GM21367 (cell line): ENCODE results near the gene IL6R.

ENCODE experiments used
- ATAC-seq: cut with Tn5 transposase; IDR thresholded peaks from one replicate; pipeline ENCODE4 v1.9.1; 2021; ENCODE audit not compliant: unreplicated experiment

IL6R gene

DNA sequence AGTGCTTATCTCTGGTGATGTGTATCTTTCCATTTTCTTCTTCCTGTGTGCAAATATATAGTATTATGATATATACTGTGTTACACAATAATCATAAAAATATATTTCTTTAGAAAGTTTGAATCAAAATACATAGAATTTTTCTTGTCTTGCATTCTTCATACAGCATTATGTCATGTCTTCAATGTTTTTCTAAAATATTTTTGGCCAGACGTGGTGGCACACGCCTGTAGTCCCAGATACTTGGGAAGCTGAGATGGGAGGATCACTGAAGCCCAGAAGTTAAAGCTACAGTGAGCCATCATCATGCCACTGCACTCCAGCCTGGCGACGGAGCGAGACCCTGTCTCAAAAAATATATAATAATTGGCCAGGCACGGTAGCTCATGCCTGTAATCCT, 41.6 kb downstream of the IL6R start:
- ATAC-seq, result no peak

DNA sequence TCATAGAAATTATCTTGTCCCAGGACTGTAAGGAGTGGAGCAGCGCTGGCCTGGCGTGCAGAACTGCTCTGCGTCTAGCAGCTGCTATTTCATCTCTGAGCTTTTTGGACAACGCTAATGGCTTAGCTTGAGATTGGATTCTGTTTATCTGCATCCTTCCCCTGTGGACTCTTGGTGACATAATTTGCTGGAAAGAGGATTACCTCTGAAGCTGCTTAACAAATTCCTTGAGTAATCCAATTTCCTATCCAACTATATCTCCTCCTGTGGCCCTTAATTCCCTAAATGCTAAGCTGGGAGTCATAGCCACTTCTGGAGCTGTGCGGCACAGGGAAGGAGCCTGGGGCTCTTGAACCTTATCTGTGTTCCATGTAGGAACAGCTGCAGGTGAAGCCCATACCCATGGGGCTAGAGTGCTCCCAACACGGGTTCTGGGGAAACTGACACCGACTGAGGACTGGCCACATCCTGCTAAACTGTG, 43.2 kb downstream of the IL6R start:
- no peak for ATAC-seq

DNA sequence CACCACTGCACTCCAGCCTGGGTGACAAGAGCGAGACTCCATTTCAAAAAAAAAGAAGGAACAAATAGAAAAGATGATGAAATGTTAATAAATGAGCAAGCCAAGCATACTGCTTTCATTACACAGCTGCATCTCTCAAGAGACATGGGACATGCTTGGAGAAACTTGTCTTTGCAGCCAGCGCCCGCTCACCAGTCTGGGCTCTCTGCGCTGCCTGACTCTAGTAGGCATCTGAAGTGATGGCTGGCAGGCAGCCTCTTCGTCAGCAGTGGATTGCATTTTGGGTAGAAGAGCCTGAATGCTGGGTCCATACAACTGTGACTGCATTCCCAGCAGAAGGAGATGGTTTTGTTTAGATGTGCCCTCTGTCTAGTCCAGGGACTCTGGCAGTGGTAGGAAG, 48.0 kb downstream of the IL6R start:
- no peak for ATAC-seq

DNA sequence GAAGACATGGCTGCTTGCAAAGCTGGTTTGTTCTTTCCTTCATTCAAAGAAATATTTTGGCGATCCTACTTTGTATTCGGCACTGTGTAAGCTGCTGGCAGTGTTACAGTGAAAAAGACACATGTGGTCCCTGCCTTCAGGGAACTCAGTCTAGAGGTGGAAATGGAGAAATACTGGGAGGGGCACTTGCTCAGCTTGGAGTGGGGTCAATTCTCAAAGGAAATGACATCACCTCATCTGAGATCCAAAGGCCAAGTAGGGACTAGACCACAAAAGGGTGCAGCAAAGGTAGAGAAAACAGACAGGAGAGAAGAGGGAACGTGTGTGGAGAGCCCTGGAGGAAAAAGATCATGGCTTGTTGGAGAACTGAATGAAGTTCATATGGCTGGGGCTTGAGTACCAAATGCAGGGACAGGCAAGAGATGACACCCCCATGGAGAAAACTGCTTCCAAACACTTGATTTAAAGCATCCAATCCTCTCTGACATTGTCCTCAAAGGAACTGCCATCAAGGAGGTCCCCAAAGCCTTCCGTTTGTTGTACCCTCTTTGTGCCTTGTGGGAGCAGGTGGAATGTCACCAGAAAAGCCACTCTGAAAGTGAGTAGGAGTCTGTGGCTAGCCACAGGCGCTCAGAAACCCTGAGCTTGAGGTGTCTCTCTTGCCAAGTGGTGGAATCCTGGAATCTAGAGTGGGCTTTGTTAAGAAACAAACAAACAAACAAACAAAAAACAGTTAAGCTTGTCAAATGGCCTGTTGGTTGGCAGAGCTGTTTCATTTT, 48.6 kb downstream of the IL6R start:
- ATAC-seq, result no peak

DNA sequence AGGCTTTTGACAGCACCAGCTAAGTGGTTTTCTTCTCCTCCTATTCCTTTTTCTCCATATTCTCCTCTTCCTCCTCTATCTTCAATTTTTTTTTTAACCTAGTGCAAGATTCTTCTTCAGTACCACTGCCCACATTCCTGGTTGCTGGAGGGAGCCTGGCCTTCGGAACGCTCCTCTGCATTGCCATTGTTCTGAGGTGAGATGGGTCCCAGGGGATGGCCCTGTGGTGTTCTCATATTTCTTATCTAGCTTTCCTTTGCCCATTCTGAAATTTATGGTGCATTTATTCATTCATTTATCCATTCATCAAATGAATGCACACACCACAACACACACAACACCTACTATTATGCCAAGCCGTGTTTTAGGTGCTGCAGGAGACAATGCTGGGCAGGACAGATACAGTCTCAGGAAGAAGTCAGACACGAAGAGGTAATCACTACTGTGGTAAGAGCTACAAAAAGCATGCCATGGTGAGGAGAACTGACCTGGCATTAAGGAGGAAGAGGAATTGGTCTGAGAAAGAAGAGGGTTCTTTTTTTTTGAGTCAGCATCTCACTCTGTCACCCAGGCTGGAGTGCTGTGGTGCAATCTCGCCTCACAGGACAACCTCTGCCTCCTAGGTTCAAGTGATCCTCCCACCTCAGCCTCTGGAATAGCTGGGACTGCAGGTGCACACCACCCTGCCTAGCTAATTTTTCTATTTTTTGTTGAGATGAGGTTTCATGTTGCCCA, 49.4 kb downstream of the IL6R start:
- ATAC-seq, result no peak

DNA sequence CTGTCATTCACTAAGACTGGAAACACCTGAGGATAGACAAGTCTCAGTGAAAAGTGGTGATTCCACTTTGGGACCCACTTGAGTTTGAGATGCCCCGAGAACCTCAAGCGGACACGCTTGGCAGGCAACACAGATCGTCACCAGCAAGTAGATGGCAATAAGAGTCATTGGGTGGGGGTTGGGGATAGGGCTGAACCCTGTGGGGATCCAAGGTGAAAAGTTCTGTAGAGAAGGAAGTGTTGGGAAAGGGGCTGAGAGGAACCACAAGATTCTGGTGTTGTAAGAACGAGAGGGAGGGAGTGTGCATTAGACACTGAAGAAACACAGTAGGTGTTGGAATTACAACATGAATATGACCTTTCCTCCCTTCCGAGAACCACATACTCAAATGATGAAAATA, 51.5 kb downstream of the IL6R start:
- ATAC-seq, result no peak

DNA sequence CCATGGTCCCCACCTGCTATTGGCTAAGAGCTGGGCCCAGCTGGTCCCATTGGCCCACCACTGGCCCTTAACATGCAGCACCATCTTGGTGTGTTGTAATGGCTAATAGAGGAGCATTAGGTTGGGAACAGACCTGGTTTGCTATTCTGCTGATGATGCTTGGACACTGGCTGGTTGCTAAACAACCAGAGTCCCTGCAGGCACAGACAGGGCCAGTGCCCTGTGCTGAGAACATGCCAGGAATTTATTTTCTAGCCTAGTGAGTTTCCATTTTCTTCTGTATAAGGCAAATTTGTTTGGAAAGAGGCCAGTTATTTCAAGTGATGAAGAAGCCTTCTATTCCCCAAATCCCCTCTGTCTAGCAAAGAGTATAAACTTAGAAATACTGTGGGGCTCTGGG, 53.9 kb downstream of the IL6R start:
- ATAC-seq, result no peak

DNA sequence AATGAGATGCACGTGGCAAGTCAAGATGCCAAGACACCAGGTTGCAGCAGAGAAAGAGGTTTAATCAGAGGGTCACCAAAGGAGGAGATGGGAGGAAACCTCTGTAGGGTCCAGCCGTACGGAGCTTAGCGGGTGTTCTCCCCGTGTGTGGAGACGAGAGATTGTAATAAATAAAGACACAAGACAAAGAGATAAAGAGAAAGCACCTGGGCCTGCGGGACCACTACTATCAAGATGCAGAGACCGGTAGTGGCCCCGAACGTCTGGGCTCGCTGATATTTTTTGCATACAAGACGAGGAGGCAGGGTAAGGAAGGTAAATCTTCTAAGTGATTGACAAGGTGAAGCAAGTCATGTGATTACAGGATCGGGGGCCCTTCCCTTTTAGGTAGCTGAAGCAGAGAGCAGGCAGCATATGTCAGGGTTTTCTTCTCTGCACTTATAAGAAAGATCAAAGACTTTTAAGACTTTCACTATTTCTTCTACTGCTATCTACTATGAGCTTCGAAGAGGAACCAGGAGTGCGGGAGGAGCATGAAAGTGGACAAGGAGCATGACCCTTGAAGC, 55.6 kb downstream of the IL6R start:
- no peak for ATAC-seq

DNA sequence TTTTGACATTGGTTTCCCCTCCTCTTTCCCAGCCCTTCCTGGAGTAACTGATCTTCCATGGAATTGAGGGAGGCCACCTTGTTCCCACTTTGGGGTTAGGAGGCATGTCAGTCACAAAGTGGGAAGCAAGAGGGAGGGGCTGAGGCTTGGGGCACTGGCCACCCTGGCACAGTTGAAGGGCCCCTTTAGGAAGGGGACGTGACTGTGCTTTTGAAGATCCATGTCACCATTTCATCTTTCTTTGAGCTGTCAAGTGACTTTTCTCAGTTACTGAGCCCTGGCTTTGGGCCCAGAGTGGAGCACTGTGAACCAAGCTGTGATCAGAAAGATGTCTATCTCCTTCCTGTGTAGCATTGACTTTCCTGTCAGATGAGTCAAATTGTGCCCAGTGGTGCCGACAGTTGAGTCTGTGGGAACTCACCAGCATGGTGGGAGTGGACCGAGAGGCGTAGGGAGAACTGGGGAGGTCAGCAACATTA, 58.4 kb downstream of the IL6R start:
- no peak for ATAC-seq

DNA sequence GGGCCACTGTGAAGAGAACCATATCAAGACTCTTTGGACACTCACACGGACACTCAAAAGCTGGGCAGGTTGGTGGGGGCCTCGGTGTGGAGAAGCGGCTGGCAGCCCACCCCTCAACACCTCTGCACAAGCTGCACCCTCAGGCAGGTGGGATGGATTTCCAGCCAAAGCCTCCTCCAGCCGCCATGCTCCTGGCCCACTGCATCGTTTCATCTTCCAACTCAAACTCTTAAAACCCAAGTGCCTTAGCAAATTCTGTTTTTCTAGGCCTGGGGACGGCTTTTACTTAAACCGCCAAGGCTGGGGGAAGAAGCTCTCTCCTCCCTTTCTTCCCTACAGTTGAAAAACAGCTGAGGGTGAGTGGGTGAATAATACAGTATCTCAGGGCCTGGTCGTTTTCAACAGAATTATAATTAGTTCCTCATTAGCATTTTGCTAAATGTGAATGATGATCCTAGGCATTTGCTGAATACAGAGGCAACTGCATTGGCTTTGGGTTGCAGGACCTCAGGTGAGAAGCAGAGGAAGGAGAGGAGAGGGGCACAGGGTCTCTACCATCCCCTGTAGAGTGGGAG, 60.6 kb downstream of the IL6R start:
- ATAC-seq, result no peak

DNA sequence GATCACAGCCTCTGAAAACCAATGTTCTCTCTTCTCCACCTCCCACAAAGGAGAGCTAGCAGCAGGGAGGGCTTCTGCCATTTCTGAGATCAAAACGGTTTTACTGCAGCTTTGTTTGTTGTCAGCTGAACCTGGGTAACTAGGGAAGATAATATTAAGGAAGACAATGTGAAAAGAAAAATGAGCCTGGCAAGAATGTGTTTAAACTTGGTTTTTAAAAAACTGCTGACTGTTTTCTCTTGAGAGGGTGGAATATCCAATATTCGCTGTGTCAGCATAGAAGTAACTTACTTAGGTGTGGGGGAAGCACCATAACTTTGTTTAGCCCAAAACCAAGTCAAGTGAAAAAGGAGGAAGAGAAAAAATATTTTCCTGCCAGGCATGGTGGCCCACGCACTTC, 61.1 kb downstream of the IL6R start:
- no peak for ATAC-seq

DNA sequence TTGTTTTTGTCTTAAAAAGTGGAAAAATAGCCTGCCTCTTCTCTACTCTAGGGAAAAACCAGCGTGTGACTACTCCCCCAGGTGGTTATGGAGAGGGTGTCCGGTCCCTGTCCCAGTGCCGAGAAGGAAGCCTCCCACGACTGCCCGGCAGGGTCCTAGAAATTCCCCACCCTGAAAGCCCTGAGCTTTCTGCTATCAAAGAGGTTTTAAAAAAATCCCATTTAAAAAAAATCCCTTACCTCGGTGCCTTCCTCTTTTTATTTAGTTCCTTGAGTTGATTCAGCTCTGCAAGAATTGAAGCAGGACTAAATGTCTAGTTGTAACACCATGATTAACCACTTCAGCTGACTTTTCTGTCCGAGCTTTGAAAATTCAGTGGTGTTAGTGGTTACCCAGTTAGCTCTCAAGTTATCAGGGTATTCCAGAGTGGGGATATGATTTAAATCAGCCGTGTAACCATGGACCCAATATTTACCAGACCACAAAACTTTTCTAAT, 61.8 kb downstream of the IL6R start:
- no peak for ATAC-seq

DNA sequence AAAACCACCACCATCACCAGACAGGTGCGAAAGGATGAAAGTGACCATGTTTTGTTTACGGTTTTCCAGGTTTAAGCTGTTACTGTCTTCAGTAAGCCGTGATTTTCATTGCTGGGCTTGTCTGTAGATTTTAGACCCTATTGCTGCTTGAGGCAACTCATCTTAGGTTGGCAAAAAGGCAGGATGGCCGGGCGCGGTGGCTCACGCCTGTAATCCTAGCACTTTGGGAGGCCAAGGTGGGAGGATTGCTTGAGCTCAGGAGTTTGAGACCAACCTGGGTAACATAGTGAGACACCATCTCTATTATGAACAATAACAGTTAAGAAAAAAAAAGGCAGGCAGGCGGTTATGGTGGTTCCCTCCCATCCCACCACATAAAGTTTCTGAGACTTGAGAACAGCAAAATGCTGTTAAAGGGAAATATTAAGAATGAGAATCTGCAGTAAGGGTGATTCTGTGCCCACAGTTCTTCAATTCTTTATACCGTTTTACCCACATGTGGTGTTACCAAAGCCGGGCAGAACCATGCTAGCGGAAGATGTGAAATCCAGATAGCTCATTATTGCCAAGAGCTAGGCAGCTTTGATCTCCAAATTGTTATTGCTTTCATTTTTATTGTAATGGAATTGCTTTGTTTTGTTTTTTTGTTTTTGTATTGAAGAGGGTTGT, 62.4 kb downstream of the IL6R start:
- no peak for ATAC-seq

DNA sequence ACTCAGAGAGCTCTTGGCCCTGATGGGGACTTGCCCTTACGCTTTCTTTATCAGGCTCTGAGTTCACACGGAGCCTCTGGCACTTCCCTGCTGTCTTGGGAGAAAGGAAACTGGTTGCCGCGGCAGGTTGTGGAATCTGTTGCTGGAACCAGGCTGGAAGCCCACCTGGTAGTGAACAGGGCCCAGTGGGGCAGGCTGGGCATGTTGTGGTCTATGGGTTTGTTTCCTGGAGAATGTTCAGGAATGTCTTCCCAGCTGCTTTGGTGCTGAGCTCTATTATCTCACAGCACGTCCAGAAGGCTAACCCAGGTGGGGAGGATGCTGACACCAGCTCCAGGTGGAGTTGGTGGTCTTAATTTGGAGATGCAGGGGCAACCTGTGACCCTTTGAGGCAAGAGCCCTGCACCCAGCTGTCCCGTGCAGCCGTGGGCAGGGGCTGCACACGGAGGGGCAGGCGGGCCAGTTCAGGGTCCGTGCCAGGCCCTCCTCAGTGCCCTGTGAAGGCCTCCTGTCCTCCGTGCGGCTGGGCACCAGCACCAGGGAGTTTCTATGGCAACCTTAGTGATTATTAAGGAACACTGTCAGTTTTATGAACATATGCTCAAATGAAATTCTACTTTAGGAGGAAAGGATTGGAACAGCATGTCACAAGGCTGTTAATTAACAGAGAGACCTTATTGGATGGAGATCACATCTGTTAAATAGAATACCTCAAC, 63.5 kb downstream of the IL6R start:
- ATAC-seq, result no peak

DNA sequence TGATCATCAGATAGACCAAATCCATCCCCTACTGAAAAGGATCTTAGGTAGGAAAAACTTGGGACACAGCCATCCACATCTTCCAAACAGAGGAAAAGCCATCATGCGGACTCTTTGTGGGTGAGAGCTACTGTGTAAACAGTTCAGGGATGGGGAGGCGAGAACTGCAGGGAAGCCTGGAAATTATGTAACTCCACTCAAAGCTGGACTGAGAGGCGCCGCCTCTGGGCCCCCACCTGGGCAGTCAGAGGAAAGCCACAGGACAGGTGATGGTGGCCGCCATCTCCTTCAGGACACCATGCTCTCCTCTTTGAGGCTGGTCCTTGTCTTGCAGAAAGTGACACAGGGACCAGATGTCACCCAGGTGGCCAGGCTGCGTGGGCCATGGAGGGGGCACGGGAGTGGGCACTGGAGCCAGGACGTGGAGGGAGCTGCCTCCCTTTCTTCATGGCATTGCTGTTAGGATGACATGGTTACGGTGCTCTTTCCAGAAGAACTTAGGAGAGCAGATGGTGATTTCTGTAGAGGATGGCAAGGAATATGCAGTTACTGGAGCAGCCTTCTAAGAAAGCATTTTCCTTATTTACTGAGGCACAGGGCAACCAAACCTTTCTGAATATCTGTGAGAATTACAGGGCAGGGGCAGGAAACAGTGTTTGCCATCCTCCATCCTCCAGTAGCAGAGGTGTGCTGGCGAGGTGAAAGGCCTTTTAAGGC, 64.9 kb downstream of the IL6R start:
- no peak for ATAC-seq

DNA sequence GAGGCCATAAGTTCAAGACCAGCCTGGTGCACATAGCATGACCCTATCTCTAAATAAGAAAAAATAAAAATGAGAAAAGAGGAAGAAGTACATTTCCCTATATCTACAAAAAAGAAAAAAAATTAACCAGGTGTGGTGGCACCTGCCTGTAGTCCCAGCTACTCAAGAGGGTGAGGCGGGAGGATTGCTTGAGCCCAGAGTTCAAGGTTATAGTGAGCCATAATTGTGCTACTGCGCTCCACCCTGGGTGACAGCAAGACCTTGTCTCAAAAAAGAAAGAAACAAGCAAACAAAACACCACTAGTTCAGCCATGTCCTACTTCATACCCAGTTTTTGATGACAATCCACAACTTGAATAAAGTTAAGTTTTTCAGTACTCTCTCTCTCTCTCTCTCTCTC, 66.2 kb downstream of the IL6R start:
- no peak for ATAC-seq

DNA sequence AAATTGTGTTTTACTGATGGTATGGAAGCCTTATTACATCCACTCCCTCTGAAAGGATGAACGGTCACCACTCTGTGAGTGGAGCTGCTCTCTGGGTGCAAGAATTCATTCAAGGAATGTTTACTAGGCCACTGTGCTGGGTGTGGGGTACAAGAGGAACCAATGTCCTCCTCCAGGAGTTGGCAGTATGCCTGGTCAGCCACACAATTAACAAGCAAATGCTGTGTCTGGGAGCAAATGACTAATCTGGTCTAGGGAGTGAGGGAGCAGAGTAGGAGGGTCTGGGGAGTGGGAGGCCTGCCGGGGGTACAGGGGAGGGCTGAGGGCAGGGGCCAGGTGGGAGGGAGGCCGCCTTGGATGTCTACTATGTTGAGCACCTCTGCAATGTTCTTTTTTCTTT, 69.7 kb downstream of the IL6R start:
- ATAC-seq, result no peak

DNA sequence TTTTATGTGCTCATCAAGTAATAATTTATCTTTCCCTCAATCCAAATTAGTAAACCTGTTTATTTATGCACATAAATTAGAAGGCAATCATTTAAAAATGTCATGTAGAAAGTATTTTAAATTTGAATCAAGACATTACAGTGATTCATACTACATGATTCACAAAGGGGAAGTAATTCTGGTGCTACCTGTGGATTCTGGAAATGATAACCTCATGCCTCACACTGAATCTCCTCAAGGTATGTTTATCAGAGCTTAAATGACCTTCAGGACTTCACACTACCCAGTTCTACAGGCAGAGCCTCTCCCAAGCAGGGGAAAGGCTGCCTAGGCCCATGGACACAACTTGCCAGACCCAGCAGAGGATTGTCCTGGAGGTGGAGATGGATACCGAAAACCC, 71.6 kb downstream of the IL6R start:
- ATAC-seq, result no peak

DNA sequence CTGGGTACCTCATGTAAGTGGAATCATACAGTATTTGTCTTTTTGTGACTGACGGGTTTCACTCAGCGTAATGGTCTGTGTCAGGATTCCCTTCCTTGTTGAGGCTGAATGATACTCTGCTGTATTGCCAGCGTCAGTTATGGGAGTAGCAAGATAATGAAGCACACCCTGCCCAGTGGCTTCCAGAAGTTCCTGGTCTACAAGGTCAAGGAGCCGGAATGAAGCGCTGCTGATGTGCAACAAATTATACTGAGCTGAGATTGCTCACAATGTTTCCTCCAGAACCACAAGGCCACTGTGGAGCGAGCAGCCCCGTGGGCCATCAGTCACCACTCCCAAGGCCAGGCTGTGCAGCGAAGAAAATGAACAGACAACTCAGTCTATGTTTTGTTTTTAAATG, 72.9 kb downstream of the IL6R start:
- no peak for ATAC-seq

DNA sequence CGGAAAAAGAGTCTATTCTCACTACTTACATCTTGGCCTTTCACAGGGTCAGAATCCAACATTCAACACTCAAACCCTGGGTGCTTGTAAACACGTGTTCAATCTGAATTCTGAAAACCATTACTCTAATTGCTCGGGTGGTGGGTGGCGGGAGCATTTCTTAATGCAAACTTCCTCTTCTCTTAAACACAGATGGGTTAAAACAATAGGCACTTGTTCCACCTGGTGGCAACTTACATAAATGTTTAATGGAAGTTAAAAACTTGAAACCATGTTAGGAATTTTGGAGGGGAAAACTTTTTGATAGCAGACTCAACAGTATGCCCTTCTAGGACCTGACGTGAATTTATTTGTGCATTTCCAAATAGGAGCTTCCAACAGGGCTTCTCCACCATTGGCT, 73.5 kb downstream of the IL6R start:
- ATAC-seq, result no peak
